Daoy (cell line): ENCODE measurements around the gene LRRC27. TPM values are rescaled to one million over a fixed set of nuclear protein-coding genes. Genes with fewer than 3 reads are reported as not detected.

ENCODE experiments used
- DNase-seq: peaks from one replicate; pipeline ENCODE4 v3.0.0-alpha.2; 2015; ENCODE audit warnings: low read depth
- total RNA-seq: library from RNA; depleted of rRNA; stranded (reverse); fragments of >200 nt; shearing (Covaris generic); gene quantifications from 2 replicates; pipeline ENCODE4 v1.2.3, GENCODE V29; 2014

LRRC27 gene
- total RNA-seq, 1 experiment from 2014 or later, result 4.6 TPM

DNA sequence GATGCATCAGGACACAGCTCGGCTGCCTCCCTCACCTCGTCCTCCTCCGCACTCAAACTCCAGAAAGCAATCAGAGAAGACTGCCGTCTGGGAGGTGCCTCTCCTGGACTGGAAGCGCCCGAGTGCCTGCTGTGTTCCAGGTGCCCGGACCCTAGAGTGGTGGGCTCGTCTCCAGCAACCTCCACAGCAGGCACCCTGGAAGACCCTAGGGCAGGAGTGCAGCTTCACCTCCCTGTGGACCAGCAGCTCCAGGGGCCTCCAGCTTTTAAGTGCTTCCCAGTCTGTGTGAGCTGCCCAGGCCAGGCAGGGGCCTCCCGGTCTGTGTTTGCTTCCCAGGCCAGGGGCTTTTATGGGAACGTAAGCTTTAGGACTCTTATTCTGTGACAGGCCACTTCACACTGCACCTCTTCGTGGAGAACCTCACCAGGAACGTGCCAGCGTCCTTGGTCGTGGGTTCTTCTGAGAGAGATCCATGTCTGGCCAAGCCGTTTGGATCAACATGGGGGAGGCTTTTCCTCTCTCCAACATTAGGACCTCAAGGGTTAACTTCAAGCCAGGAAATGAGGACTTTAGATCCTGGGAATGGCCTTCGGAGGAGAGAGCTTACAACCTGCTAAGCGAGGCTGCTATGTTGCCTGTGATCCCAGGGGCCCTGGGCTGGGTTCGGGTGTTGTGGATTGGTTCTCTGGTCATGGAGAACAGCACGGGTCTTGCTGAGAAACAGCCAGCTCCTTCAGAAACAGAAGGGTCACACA lies 59.1 kb downstream of the LRRC27 start:
- DNase-seq, result no peak

GRCh38 chr10:132391676-132392020 lies 59.7 kb downstream of the LRRC27 start:
- no peak for DNase-seq

- no peak for DNase-seq
These were observed 60.3 kb downstream of the LRRC27 start for GRCh38 chr10:132392184-132392800.

- no peak for DNase-seq
These were observed 61.1 kb downstream of the LRRC27 start for GRCh38 chr10:132392811-132393694.

DNA sequence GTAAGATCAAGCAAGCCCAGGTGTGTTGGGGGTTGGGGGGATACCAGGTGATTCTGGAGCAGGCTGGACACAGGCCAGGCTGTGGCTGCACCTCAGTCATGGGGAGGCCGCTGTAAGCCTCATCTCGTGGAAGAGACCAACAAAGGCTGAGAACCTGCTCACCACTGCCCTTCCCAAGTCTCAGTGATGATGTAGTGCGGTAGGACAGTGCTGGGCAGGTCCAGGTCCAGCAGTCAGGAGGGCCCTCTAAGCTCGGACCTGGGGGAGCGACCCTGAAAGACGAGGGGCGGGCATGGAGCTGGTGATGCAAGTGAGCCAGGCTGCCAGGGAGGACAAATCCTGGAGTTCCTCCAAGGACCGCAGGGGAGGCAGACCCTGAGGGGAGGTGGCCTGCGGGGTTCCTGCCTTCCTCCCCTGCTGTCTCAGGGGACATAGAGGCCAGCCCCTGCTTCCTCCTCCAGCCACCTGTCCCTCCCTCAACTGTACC lies 61.7 kb downstream of the LRRC27 start:
- no peak for DNase-seq

DNA sequence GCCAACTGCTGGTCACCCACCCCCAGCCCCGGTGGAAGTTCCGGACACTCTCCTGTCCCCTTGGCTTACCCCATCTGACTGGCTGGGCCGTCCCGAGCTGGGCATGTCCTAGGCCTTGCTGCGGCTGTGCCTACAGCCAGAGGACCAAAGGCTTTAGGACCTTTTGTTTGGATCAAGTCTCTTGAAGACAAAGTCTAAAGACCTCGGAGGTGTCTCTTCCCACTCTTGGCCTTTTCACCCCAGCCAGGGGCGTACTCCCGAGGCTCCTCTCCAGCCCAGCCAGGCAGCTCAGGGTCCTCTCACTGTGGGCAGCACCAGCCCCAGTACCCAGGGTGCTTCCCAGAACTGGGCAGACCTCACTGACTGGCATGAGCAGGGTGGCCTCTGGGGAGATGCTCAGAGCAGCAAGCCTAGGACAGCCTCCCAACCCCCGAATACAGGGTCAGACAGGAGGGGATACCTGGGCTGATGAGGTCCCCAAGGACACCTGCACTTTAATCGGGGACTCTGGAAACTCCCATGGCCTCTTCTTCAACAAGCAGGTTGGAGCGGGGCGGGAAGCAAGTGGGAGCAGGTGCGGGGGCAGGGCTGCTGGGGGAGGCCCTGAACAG lies 62.3 kb downstream of the LRRC27 start:
- no peak for DNase-seq

- DNase-seq, result no peak
These were observed 63.1 kb downstream of the LRRC27 start for GRCh38 chr10:132394936-132395703.

GRCh38 chr10:132395704-132396493 lies 63.9 kb downstream of the LRRC27 start:
- DNase-seq, result no peak

- peak; percentile 68 for DNase-seq
These were observed 64.6 kb downstream of the LRRC27 start for GRCh38 chr10:132396494-132397035.

- peak; percentile 25 for DNase-seq
These were observed 65.1 kb downstream of the LRRC27 start, which contains the start of gene PWWP2B for GRCh38 chr10:132397036-132397541. TSS of gene PWWP2B (plus strand) at chr10:132397200. CDS start at chr10:132397227, 27 bp downstream.

DNA sequence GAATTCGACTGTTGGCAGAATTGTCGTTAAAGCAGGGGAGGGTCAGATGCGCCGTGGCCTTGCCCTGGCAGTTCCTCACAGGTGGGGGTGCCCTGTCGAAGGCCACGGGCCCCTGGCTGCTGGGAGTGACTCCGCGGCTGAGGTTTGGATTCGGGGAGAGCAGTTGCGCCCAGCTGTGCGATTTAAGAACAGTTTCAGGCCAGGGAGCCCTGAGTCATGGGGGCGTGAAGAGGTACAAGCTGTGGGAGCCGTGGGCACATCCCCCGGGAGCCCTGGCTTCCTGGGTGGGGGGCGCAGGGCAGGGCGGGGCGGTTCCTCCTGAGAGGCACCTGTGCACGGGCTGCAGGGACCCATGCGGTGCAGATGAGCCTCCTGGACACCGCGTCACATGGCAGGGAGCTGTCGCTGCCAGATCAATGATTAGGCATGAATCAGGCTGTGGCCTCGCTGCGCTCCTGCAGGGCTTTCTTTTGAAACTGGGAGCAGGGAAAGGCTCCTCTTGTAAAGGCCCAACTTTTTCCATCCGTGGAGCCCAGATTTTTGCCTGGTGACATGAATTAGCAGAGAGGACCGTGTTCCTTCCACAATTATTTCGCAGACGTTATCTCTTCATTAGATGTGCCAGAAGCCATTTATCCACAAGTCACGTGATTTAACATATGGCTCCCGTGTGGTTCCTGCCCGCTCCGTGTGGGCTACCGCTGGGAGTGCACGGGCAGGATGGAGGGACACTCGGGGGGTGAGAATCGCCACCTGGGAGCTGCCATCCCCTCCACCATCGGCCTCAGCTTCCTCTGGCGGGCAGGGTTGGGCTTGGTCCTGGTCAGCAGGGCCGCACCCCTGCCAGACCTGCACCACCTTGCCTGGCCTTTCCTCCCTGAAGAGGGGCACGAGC lies 65.9 kb downstream of the LRRC27 start:
- DNase-seq, result peak; percentile 55

DNA sequence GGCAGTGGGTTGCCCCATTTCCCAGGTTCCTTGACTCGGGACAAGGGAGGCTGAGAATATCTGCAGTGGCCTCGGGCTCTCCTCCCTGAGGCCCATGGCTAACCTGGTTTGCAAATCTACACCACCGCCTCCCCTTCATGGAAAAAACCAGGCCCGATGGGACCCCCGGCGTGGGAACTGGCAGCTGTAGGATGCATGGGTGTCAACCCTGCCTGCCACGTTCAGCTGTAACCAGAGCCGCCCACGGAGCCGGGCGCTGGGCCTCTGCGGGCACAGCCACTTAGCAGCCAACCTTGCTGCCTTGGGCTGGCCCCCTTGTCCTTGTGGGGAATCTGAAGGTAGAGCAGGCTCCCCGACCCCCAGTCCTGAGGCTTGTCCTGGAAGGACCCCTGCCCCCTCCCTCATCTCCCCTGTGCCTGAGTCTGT lies 66.6 kb downstream of the LRRC27 start:
- DNase-seq, result no peak

- no peak for DNase-seq
These were observed 67.4 kb downstream of the LRRC27 start for GRCh38 chr10:132399117-132400035.

- no peak for DNase-seq
These were observed 68.1 kb downstream of the LRRC27 start for GRCh38 chr10:132400041-132400546.

DNA sequence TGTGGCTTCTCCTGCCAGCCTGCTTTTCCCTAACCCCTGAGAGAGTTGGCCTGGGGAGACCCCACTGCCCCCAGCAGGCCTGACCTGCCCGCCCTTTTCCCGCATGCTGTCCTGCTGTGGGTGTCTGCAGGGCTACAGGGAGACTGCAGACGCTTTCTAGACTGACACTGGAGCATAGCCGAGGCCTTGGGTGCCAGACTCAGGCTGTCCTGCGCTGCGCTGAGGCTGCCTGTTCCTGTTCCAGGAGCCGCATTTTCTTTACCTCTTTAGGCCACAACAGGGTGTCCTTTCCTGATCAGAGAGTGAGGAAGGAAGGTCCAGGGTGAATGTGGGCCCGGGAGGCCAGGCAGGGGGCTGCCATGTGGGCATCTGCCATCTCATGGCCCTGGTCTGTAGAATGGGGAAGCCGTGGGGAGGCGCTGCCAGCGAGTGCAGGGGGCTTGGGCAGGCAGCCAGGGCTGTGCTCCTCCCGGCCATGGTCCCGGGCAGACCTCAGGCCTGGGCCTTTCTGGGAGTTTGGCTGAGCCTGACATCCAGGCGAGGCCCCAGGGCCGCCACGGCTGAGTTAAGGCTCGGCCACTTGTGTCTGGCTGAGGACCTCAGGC lies 68.7 kb downstream of the LRRC27 start:
- DNase-seq, result no peak

GRCh38 chr10:132401401-132402118 lies 69.6 kb downstream of the LRRC27 start:
- DNase-seq, result no peak
